Bronchial epithelial cell (primary cell): ENCODE measurements around the gene TM9SF3. TPM values are rescaled to one million over a fixed set of nuclear protein-coding genes. Genes with fewer than 3 reads are reported as not detected.
A peak's percentile ranks its signal among the peaks of the same experiment; 100 is the strongest.
"Not testable (repeated sequence)": the region's sequence is repeated elsewhere in the genome, so short reads cannot be mapped to it uniquely, and the experiment has no call there.

Experiments
- DNase-seq: peaks from one replicate; pipeline ENCODE4 v3.0.0-alpha.2; 2010; ENCODE audit warnings: low read depth
- FAIRE-seq: peaks from 2 replicates; lab custom pipeline; 2011; peaks lifted over from hg19 to GRCh38; lab: Jason Lieb, UNC
- H3K27me3 ChIP-seq: 2 replicates; pipeline ENCODE4 v1.5.1; 2011; ENCODE audit warnings: low read length; ENCODE audit not compliant: control insufficient read depth, insufficient read depth
- H3K36me3 ChIP-seq: 2 replicates; pipeline ENCODE4 v1.5.1; 2011; ENCODE audit warnings: low read length; ENCODE audit not compliant: control insufficient read depth, insufficient read depth
- H3K4me3 ChIP-seq: 2 replicates; pipeline ENCODE4 v1.5.1; 2011; ENCODE audit warnings: mild to moderate bottlenecking, low read depth, low read length, control low read depth
- total RNA-seq: library from RNA; depleted of rRNA; stranded (reverse); fragments of >200 nt; gene quantifications from 2 replicates; pipeline ENCODE4 v1.2.1, GENCODE V29; 2014
- TF ChIP-seq, protein P1 (sequence below): IDR thresholded peaks from 2 replicates; pipeline ENCODE4 v1.5.1; 2011; ENCODE audit warnings: mild to moderate bottlenecking, moderate library complexity, low read length, control low read depth, inconsistent platforms; ENCODE audit not compliant: insufficient read depth, severe bottlenecking

The TM9SF3 gene
- total RNA-seq, 1 donor from 2014 or later = 145 TPM

DNA sequence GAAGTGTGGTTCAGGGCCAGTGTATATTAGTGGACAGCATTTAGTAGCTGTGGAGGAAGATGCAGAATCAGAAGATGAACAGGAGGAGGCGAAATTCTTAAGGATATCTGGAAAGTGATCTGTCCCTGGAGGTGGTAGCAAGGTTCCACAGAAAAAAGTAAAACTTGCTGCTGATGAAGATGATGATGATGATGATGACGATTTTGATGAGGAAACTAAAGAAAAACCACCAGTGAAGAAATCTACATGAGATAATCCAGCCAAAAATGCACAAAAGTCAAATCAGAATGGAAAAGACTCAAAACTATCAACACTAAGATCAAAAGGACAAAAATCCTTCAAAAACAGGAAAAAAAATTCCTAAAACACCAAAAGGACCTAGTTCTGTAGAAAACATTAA, 26.3 kb downstream of the TM9SF3 start:
- Histone ChIP-seq H3K4me3 (no peak overlapping the region), H3K27me3 (no peaks in the 10 kb centered on the region), H3K36me3 (peaks cover 5% of the 10 kb centered on the region)
- TF ChIP-seq, protein P1, sequence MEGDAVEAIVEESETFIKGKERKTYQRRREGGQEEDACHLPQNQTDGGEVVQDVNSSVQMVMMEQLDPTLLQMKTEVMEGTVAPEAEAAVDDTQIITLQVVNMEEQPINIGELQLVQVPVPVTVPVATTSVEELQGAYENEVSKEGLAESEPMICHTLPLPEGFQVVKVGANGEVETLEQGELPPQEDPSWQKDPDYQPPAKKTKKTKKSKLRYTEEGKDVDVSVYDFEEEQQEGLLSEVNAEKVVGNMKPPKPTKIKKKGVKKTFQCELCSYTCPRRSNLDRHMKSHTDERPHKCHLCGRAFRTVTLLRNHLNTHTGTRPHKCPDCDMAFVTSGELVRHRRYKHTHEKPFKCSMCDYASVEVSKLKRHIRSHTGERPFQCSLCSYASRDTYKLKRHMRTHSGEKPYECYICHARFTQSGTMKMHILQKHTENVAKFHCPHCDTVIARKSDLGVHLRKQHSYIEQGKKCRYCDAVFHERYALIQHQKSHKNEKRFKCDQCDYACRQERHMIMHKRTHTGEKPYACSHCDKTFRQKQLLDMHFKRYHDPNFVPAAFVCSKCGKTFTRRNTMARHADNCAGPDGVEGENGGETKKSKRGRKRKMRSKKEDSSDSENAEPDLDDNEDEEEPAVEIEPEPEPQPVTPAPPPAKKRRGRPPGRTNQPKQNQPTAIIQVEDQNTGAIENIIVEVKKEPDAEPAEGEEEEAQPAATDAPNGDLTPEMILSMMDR = no peak
- DNase-seq (no peak), FAIRE-seq (no peak)

DNA sequence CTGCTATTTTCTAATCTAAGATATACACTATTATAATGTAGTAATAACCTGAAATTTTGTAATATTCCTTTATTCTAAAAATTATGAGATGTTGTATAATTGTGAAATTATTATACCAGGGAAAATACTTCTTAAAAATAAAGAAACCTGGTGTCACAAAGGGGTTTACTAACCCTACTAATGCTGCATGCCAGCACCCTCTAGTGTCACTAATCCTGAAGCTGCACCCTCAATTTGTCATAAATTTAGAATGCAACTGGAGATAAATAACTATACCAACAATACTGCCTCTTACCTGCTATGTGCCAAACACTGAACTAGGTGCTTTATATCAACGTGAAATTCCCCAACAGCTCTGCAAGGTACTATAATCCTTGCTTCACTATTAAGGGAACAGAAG, 30.8 kb downstream of the TM9SF3 start:
- peaks cover 5% of the 10 kb centered on the region for H3K36me3 ChIP-seq
- H3K27me3 ChIP-seq = no peaks in the 10 kb centered on the region
- DNase-seq (peak; percentile 24), FAIRE-seq (no peak)
- TF ChIP-seq, protein P1 = peak; percentile 32
- no peak overlapping the region for H3K4me3 ChIP-seq

DNA sequence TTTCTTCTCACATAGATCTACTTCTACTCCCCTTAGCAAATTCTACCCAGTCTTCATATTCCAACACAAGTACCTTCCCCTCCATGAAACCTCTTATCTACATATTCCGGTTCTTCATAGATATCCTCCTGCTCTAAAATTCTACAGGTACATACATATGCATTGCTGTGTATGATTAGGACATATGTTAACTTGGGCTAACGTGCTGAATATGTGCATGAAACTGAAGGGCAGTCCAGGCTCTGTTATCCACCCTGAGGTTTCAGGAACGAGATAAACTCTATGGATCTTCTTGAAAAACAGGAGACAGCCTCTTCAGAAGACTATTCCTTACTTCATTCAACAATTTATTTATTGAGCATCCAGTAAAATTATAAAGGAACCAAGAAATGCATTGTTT, 31.5 kb downstream of the TM9SF3 start:
- TF ChIP-seq, protein P1 = no peak
- Histone ChIP-seq H3K36me3 (peaks cover 3% of the 10 kb centered on the region), H3K4me3 (no peak overlapping the region), H3K27me3 (no peaks in the 10 kb centered on the region)
- FAIRE-seq (no peak), DNase-seq (no peak)

DNA sequence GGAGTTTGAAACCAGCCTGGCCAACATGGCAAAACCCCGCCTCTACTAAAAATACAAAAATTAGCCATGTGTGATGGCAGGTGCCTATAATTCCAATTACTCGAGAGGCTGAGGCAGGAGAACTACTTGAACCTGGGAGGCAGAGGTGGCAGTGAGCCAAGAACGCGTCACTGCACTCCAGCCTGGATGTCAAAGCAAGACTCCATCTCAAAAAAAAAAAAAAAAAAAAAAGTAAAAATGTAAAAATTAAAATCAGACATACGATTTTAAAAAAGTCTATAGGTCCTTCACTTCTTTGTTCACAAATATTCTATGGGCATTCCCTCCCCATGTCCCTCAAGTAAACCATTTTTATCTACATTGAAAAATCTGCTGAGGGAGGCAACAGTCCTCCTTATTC, 38.2 kb downstream of the TM9SF3 start:
- TF ChIP-seq, protein P1 = no peak
- H3K36me3 ChIP-seq = peaks cover 4% of the 10 kb centered on the region
- FAIRE-seq (no peak), DNase-seq (no peak)
- no peaks in the 10 kb centered on the region for H3K27me3 ChIP-seq
- no peak overlapping the region for H3K4me3 ChIP-seq

DNA sequence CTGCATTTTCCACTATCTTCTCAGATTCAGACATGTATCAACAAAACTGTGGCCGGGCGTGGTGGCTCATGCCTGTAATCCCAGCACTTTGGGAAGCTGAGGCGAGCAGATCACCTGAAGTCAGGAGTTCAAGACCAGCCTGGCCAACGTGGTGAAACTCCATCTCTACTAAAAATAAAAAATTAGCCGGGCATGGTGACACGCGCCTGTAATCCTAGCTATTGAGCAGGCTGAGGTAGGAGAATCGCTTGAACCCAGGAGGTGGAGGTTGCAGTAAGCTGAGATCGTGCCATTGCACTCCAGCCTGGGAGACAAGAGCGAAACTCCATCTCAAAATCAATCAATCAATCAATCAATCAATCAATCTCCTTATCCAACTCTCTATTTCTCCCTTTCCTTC, 41.3 kb downstream of the TM9SF3 start:
- DNase-seq, H3K4me3 ChIP-seq, H3K36me3 ChIP-seq, FAIRE-seq, H3K27me3 ChIP-seq: not testable (repeated sequence)

DNA sequence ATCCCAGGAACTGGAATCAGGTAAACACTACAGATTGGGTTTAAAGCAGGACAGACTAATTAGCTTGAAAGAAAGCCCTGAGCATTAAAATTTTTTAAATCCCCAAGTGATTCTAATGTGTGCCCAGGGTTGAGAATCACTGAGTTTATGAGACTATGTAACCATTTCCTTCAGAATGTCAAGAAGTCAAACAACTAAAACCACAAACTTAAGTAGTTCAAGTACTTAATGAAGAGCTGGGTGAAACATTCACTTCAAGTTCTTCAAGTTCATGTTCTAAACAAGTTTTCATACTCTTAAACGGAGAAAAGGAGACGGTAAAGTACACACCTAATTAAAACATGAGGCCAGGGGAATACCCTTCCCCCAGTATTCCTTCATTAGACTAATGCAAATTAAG, 44.9 kb downstream of the TM9SF3 start:
- H3K36me3 ChIP-seq = no peaks in the 10 kb centered on the region
- FAIRE-seq (no peak), DNase-seq (peak; percentile 29)
- H3K4me3 ChIP-seq = no peak overlapping the region
- TF ChIP-seq, protein P1 = no peak
- no peaks in the 10 kb centered on the region for H3K27me3 ChIP-seq
